ENCODE results near the gene DPF3. TPM values are rescaled to one million over a fixed set of nuclear protein-coding genes. Genes with fewer than 3 reads are reported as not detected.

Gene DPF3
- total and polyA plus RNA-seq, 7 experiments from 2014 or later, result 0.07 to 5.5 (median 0.57) TPM; not detected in 1

DNA sequence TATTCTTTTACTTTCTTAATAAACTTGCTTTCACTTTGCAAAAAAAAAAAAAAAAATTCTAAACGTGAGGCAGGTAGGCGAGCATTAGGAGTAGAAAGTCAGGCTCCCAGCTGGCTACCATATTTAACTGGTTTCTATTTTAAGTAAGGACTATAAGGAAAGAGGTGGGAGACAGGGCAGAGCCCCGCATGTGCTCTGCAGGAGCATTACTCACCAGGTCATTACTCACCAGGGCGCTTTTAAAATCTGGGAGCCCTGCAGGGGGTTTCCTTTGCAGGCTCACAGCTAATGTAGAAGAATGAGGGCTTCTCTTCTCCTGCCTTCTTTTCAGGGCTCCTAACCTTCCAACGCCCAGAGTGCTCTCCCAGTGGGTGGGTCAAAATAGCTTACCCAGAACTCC lies 14.0 kb upstream of the DPF3 start:
- Histone ChIP-seq H3K36me3 (ENCODE audit: control insufficient read depth in 2 of 3, insufficient read depth in 3 of 3, low read length in 3 of 3) (no peaks in the 10 kb centered on the region), H3K4me3 (ENCODE audit: low read length) (no peak overlapping the region), H3K27me3 (ENCODE audit: control insufficient read depth in 2 of 2, insufficient read depth in 2 of 2, low read length in 2 of 2) (no peaks in the 10 kb centered on the region), H3K9me3 (ENCODE audit: control insufficient read depth in 2 of 3, low read length in 3 of 3) (no peaks in the 10 kb centered on the region), H3K4me1 (ENCODE audit: control insufficient read depth in 2 of 2, insufficient read depth in 2 of 2, low read length in 2 of 2) (no peaks in the 10 kb centered on the region), H3K27ac (ENCODE audit: low read depth, low read length) (no peak overlapping the region)
- no peak for DNase-seq
- H3K36me3 Mint-ChIP-seq, result no peaks in the 10 kb centered on the region
- no peak overlapping the region for H3K27ac Mint-ChIP-seq
- no peak overlapping the region for H3K4me3 Mint-ChIP-seq
- H3K27me3 Mint-ChIP-seq, result peaks cover 0 to 42% (median 5%) of the 10 kb centered on the region in 5 donors
- H3K9me3 Mint-ChIP-seq, result no peaks in the 10 kb centered on the region
- H3K4me1 Mint-ChIP-seq, result peaks cover 0 to 24% (median 0%) of the 10 kb centered on the region in 7 donors
- ATAC-seq, result no peak
- POLR2A ChIA-PET, result no interaction called here
- intact Hi-C loops (cut with micrococcal nuclease), result loop anchor here (5.0 to 10.0 kb wide), 5 partner anchors 39 to 1186 kb away; no protein-coding TSS in a partner anchor
- CTCF ChIA-PET, result interaction anchor here (0.8 to 2.6 kb wide), 2 partner anchors 14 to 391 kb away, joined by 3 to 18 read pairs; partner anchors contain the start of gene DPF3

GRCh38 chr14:72906879-72907278 lies 13.0 kb upstream of the DPF3 start:
- intact Hi-C loops (cut with micrococcal nuclease), result loop anchor here (5.0 to 10.0 kb wide), 5 partner anchors 40 to 1185 kb away; no protein-coding TSS in a partner anchor
- H3K36me3 Mint-ChIP-seq, result no peaks in the 10 kb centered on the region
- no peak overlapping the region for H3K27ac ChIP-seq (ENCODE audit: low read depth, low read length)
- H3K27me3 ChIP-seq (ENCODE audit: control insufficient read depth in 2 of 2, insufficient read depth in 2 of 2, low read length in 2 of 2), result no peaks in the 10 kb centered on the region
- no peaks in the 10 kb centered on the region for H3K9me3 Mint-ChIP-seq
- ChIA-PET CTCF (interaction anchor here (0.6 to 0.8 kb wide), 3 partner anchors 13 to 401 kb away, joined by 3 read pairs; partner anchors contain the start of gene DPF3), POLR2A (no interaction called here)
- H3K36me3 ChIP-seq (ENCODE audit: control insufficient read depth in 2 of 3, insufficient read depth in 3 of 3, low read length in 3 of 3), result no peaks in the 10 kb centered on the region
- H3K4me3 Mint-ChIP-seq, result peak overlapping the region in 1 of 10 donors; percentile 5
- no peak for ATAC-seq
- no peaks in the 10 kb centered on the region for H3K4me1 ChIP-seq (ENCODE audit: control insufficient read depth in 2 of 2, insufficient read depth in 2 of 2, low read length in 2 of 2)
- H3K9me3 ChIP-seq (ENCODE audit: control insufficient read depth in 2 of 3, low read length in 3 of 3), result no peaks in the 10 kb centered on the region
- no peak overlapping the region for H3K27ac Mint-ChIP-seq
- peaks cover 0 to 41% (median 5%) of the 10 kb centered on the region in 5 donors for H3K27me3 Mint-ChIP-seq
- no peak for DNase-seq
- no peak overlapping the region for H3K4me3 ChIP-seq (ENCODE audit: low read length)
- peaks cover 0 to 24% (median 0%) of the 10 kb centered on the region in 7 donors for H3K4me1 Mint-ChIP-seq

DNA sequence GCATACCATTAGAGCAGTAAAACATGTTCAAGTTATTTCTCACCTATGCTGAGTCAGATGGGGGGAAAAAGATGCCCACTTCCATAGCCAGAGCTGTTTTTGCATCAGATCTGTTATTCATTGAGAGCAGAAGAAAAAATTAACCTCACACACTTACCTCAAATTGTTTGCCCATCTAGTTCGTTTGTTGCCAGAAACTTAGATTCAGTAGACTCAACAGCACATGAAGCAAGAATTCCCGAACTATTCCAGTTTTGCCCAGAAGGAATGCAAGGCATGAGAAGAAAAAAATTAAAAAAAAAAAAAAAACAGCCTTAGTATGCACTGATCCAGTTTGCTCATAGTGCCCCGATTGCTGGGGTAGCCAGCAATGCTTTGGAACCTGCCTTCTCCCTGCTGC lies 12.4 kb upstream of the DPF3 start:
- no peak overlapping the region for H3K27ac ChIP-seq (ENCODE audit: low read depth, low read length)
- Mint-ChIP-seq H3K9me3 (no peaks in the 10 kb centered on the region), H3K27ac (no peak overlapping the region), H3K4me1 (peaks cover 0 to 24% (median 0%) of the 10 kb centered on the region in 7 donors), H3K36me3 (no peaks in the 10 kb centered on the region), H3K4me3 (no peak overlapping the region), H3K27me3 (peaks cover 0 to 40% (median 2%) of the 10 kb centered on the region in 5 donors)
- ChIA-PET CTCF (interaction anchor here (0.6 to 4.9 kb wide), 2 partner anchors 392 to 397 kb away, joined by 3 to 116 read pairs; no protein-coding TSS in a partner anchor), POLR2A (interaction anchor here (0.6 kb wide), 1 partner anchor 117 kb away, joined by 3 read pairs; no protein-coding TSS in a partner anchor)
- ATAC-seq (no peak), DNase-seq (no peak)
- H3K36me3 ChIP-seq (ENCODE audit: control insufficient read depth in 2 of 3, insufficient read depth in 3 of 3, low read length in 3 of 3), result no peaks in the 10 kb centered on the region
- no peak overlapping the region for H3K4me3 ChIP-seq (ENCODE audit: low read length)
- intact Hi-C loops (cut with micrococcal nuclease), result loop anchor here (5.0 to 10.0 kb wide), 5 partner anchors 41 to 1184 kb away; no protein-coding TSS in a partner anchor
- no peaks in the 10 kb centered on the region for H3K27me3 ChIP-seq (ENCODE audit: control insufficient read depth in 2 of 2, insufficient read depth in 2 of 2, low read length in 2 of 2)
- no peaks in the 10 kb centered on the region for H3K4me1 ChIP-seq (ENCODE audit: control insufficient read depth in 2 of 2, insufficient read depth in 2 of 2, low read length in 2 of 2)
- no peaks in the 10 kb centered on the region for H3K9me3 ChIP-seq (ENCODE audit: control insufficient read depth in 2 of 3, low read length in 3 of 3)

DNA sequence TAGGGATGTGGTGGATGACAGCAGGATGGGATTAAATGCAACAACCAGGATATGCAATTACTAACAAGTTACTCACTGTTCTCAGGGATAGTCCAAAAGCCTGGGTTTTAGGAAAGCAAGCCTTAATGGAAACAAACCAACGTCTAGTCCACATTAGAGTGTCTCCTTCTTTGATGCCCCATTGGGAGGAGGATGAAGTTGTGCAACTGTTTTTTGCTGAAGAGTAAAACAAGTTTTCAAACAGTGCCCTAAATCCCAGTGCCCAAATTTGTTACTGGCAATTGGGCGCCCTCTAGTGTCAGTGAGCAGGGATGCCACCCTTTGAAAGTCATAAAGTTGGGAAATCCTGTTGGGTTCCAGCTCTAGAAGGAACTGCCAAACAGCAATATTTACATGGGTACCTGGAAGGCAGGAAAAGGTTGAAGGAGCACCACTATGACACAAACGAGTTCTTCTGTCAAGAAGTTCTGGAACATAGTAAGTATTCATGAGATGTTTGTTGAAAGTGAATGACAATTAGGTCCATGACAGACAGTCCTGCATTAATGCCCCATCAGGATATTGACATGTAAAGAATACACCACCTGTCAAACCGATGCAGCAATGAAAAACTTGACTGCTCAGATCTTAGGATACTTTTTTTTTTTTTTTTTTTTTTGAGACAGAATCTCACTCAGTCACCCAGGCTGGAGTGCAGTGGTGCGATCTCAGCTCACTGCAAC lies 11.1 kb upstream of the DPF3 start:
- peak overlapping the region in 1 of 9 donors; percentile 7 for H3K27ac Mint-ChIP-seq
- H3K27me3 Mint-ChIP-seq, result peaks cover 1 to 42% (median 7%) of the 10 kb centered on the region in 5 donors
- H3K4me3 Mint-ChIP-seq, result no peak overlapping the region
- CTCF ChIA-PET, result interaction anchor here (0.6 to 4.9 kb wide), 17 partner anchors 8 to 469 kb away, joined by 3 to 116 read pairs (median 3); partner anchors contain the start of gene DPF3
- Histone ChIP-seq H3K27me3 (ENCODE audit: control insufficient read depth in 2 of 2, insufficient read depth in 2 of 2, low read length in 2 of 2) (no peaks in the 10 kb centered on the region), H3K4me3 (ENCODE audit: low read length) (no peak overlapping the region), H3K9me3 (ENCODE audit: control insufficient read depth in 2 of 3, low read length in 3 of 3) (no peaks in the 10 kb centered on the region), H3K27ac (ENCODE audit: low read depth, low read length) (no peak overlapping the region), H3K36me3 (ENCODE audit: control insufficient read depth in 2 of 3, insufficient read depth in 3 of 3, low read length in 3 of 3) (no peaks in the 10 kb centered on the region), H3K4me1 (ENCODE audit: control insufficient read depth in 2 of 2, insufficient read depth in 2 of 2, low read length in 2 of 2) (no peaks in the 10 kb centered on the region)
- POLR2A ChIA-PET, result no interaction called here
- ATAC-seq (peak; percentile 85), DNase-seq (peak; percentile 18 to 78 (median 64))
- intact Hi-C loops (cut with micrococcal nuclease), result loop anchor here (1.0 to 10.0 kb wide), 8 partner anchors 11 to 1183 kb away; partner anchors contain the start of gene DPF3 (in 1 of the 2)
- H3K4me1 Mint-ChIP-seq, result peaks cover 0 to 24% (median 0%) of the 10 kb centered on the region in 7 donors
- no peaks in the 10 kb centered on the region for H3K9me3 Mint-ChIP-seq
- no peaks in the 10 kb centered on the region for H3K36me3 Mint-ChIP-seq

DNA sequence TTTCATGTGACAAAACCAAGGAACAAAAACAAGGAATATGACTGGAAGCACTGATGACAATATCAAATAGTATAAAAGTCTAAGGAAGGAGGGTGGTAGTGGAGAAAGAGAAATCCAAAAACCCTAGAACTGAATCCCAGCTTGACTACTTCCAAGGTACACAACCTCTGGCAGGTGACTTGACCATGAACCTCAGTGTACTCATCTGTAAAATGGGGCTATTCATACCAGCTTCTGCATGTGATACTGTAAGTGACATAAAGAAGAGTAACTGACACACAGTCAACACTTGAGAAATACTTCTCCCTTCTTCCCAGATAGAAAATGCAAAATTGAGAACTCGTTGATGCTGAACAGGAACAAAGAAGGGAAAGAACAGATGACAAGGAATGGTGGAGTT lies 10.3 kb upstream of the DPF3 start:
- Mint-ChIP-seq H3K27me3 (peaks cover 7 to 37% (median 7%) of the 10 kb centered on the region in 5 donors), H3K4me1 (peaks cover 0 to 24% (median 0%) of the 10 kb centered on the region in 7 donors), H3K4me3 (no peak overlapping the region), H3K27ac (no peak overlapping the region), H3K36me3 (peaks cover 0 to 3% (median 0%) of the 10 kb centered on the region in 5 donors), H3K9me3 (no peaks in the 10 kb centered on the region)
- ATAC-seq, result no peak
- Histone ChIP-seq H3K4me1 (ENCODE audit: control insufficient read depth in 2 of 2, insufficient read depth in 2 of 2, low read length in 2 of 2) (no peaks in the 10 kb centered on the region), H3K4me3 (ENCODE audit: low read length) (no peak overlapping the region), H3K9me3 (ENCODE audit: control insufficient read depth in 2 of 3, low read length in 3 of 3) (no peaks in the 10 kb centered on the region), H3K27ac (ENCODE audit: low read depth, low read length) (no peak overlapping the region), H3K27me3 (ENCODE audit: control insufficient read depth in 2 of 2, insufficient read depth in 2 of 2, low read length in 2 of 2) (no peaks in the 10 kb centered on the region), H3K36me3 (ENCODE audit: control insufficient read depth in 2 of 3, insufficient read depth in 3 of 3, low read length in 3 of 3) (no peaks in the 10 kb centered on the region)
- intact Hi-C loops (cut with micrococcal nuclease), result loop anchor here (2.0 to 10.0 kb wide), 4 partner anchors 45 to 879 kb away; no protein-coding TSS in a partner anchor
- DNase-seq, result no peak
- POLR2A ChIA-PET, result no interaction called here
- CTCF ChIA-PET, result interaction anchor here (0.6 to 4.9 kb wide), 16 partner anchors 9 to 389 kb away, joined by 3 to 116 read pairs (median 4); partner anchors contain the start of gene DPF3

DNA sequence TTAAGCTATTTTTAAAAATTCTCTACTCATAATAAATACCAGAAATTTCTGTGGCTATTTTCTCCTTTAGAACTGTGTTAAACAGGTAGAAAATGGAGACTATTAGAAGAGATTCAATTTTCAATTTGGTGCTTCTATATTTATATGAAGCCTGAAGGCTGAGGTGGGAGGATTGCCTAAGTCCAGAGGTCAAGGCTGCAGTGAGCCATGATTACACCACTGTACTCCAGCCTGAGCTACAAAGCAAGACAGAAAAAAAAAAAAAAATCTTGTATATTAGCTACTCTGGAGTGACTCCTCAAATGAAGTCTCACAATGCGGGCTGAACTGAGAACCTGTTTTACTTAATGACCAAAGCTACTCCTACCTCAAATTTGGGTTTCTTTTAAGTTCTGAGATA lies 9.8 kb upstream of the DPF3 start:
- H3K27ac ChIP-seq (ENCODE audit: low read depth, low read length), result no peak overlapping the region
- H3K4me1 ChIP-seq (ENCODE audit: control insufficient read depth in 2 of 2, insufficient read depth in 2 of 2, low read length in 2 of 2), result no peaks in the 10 kb centered on the region
- intact Hi-C loops (cut with micrococcal nuclease), result loop anchor here (2.0 to 10.0 kb wide), 4 partner anchors 45 to 879 kb away; no protein-coding TSS in a partner anchor
- peaks cover 0 to 21% (median 0%) of the 10 kb centered on the region in 7 donors for H3K4me1 Mint-ChIP-seq
- no peaks in the 10 kb centered on the region for H3K36me3 ChIP-seq (ENCODE audit: control insufficient read depth in 2 of 3, insufficient read depth in 3 of 3, low read length in 3 of 3)
- POLR2A ChIA-PET, result no interaction called here
- no peak overlapping the region for H3K27ac Mint-ChIP-seq
- ATAC-seq (no peak), DNase-seq (no peak)
- H3K27me3 ChIP-seq (ENCODE audit: control insufficient read depth in 2 of 2, insufficient read depth in 2 of 2, low read length in 2 of 2), result no peaks in the 10 kb centered on the region
- H3K4me3 Mint-ChIP-seq, result no peak overlapping the region
- peaks cover 8 to 33% (median 9%) of the 10 kb centered on the region in 5 donors for H3K27me3 Mint-ChIP-seq
- no peak overlapping the region for H3K4me3 ChIP-seq (ENCODE audit: low read length)
- no peaks in the 10 kb centered on the region for H3K9me3 ChIP-seq (ENCODE audit: control insufficient read depth in 2 of 3, low read length in 3 of 3)
- no peaks in the 10 kb centered on the region for H3K9me3 Mint-ChIP-seq
- CTCF ChIA-PET, result interaction anchor here (0.6 to 4.9 kb wide), 11 partner anchors 10 to 389 kb away, joined by 3 to 116 read pairs (median 3); partner anchors contain the start of gene DPF3
- H3K36me3 Mint-ChIP-seq, result peaks cover 0 to 3% (median 0%) of the 10 kb centered on the region in 5 donors

All from naive thymus-derived CD4-positive, alpha-beta T cell (primary cell).